Measurements from ENCODE around the gene OMP.

OMP gene

DNA sequence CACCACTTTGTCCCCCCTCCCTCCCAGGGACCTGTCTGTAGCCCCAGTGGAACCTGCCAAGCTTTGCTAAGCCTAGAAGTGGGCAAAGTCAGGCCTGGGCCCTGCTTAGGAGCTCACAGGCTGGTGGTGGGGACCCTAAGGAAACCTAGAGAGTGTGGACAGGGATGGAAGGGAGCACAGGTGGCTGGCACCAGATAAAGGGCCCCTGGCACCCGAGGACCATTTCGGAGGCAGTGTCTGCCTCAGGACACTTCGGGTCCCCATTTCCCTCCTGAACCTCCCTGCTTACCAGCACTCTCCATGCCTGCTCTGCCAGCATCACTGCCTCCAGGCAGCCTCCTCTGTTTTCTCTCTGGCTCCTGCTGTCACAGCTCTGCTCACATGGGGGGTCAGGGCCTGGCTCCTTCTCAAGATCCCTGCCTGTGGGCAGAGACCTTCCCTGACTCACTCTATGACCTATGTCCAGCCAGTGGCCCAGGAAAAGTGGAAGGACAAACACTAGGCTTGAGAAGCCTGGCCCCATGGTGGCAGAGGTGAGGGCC is 13.6 kb upstream of the OMP start:
- H3K27me3 ChIP-seq (ENCODE audit: control insufficient read depth, insufficient read depth, low read length) = no peaks in the 10 kb centered on the region
- H3K9ac ChIP-seq (ENCODE audit: low read length) = no peak overlapping the region
- H3K27ac ChIP-seq (ENCODE audit: low read depth, low read length) = no peak overlapping the region
- H3K36me3 ChIP-seq (ENCODE audit: control insufficient read depth, insufficient read depth, low read length) = no peaks in the 10 kb centered on the region
- no peaks in the 10 kb centered on the region for H3K9me3 ChIP-seq (ENCODE audit: control insufficient read depth, insufficient read depth, low read depth, low read length)
- peaks cover 5% of the 10 kb centered on the region; the same call in 1 of the 2 replicates for H3K4me1 ChIP-seq (ENCODE audit: control insufficient read depth, insufficient read depth, low read length)
- no peak overlapping the region for H3K4me3 ChIP-seq (ENCODE audit: low read depth, low read length)

DNA sequence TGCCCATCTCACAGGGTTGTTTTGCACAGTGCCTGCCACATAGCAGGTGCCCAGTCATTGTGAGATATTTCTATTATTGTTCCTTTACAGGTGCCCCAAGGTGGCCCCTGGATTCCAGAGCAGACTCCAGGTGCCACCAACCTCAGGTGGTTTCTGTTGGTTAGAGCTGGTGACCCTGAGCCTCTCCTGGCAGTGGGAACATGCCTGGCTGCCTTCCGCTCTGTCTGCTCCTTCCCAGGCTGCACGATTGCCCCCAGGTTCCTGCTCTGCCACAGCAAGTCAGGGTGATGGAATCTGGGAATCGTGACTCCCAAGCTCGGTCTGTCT is 12.6 kb upstream of the OMP start:
- Histone ChIP-seq H3K36me3 (ENCODE audit: control insufficient read depth, insufficient read depth, low read length) (no peaks in the 10 kb centered on the region), H3K27me3 (ENCODE audit: control insufficient read depth, insufficient read depth, low read length) (no peaks in the 10 kb centered on the region), H3K9ac (ENCODE audit: low read length) (no peak overlapping the region), H3K4me1 (ENCODE audit: control insufficient read depth, insufficient read depth, low read length) (peaks cover 5% of the 10 kb centered on the region; the same call in 1 of the 2 replicates), H3K27ac (ENCODE audit: low read depth, low read length) (no peak overlapping the region), H3K4me3 (ENCODE audit: low read depth, low read length) (no peak overlapping the region), H3K9me3 (ENCODE audit: control insufficient read depth, insufficient read depth, low read depth, low read length) (no peaks in the 10 kb centered on the region)

DNA sequence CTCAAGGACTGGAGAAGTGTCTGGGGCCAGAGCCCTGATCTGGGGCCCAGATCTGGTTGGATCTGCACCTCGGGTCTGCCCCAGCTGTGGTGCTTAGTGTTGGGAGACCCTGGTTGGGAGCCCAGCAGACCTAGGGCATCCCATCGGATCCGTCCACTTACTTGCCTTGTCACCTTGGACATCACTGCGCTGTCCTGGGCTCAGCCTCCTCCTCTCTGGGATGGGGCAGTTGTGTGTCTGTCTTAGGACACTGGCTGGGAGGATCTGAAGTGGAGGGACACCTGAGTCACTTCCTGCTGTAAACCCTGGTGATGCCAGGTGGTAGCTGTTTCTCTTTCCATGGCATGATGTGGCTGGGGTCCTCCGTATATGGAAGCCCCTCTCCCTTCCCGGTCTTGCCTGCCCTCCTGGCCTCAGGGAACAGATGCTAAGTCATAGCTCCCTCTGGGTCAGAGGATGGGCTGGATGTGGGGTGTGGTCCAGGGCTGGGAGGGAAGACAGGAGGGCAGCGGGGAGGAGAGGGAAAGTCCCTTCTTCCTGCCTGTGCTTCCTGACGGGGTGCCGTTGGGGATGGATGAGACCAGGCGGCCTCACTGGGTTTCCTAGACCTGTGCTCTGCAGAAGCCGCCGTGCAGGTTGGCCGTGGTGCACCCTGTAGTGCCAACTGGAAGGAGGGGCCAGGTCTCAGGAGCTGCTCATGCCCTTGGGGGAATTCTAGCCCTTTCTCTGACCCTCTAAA is 12.1 kb upstream of the OMP start:
- no peak overlapping the region for H3K4me3 ChIP-seq (ENCODE audit: low read depth, low read length)
- H3K27me3 ChIP-seq (ENCODE audit: control insufficient read depth, insufficient read depth, low read length) = no peaks in the 10 kb centered on the region
- no peak overlapping the region for H3K9ac ChIP-seq (ENCODE audit: low read length)
- H3K9me3 ChIP-seq (ENCODE audit: control insufficient read depth, insufficient read depth, low read depth, low read length) = no peaks in the 10 kb centered on the region
- H3K4me1 ChIP-seq (ENCODE audit: control insufficient read depth, insufficient read depth, low read length) = peaks cover 5% of the 10 kb centered on the region; the same call in 1 of the 2 replicates
- H3K27ac ChIP-seq (ENCODE audit: low read depth, low read length) = no peak overlapping the region
- no peaks in the 10 kb centered on the region for H3K36me3 ChIP-seq (ENCODE audit: control insufficient read depth, insufficient read depth, low read length)

DNA sequence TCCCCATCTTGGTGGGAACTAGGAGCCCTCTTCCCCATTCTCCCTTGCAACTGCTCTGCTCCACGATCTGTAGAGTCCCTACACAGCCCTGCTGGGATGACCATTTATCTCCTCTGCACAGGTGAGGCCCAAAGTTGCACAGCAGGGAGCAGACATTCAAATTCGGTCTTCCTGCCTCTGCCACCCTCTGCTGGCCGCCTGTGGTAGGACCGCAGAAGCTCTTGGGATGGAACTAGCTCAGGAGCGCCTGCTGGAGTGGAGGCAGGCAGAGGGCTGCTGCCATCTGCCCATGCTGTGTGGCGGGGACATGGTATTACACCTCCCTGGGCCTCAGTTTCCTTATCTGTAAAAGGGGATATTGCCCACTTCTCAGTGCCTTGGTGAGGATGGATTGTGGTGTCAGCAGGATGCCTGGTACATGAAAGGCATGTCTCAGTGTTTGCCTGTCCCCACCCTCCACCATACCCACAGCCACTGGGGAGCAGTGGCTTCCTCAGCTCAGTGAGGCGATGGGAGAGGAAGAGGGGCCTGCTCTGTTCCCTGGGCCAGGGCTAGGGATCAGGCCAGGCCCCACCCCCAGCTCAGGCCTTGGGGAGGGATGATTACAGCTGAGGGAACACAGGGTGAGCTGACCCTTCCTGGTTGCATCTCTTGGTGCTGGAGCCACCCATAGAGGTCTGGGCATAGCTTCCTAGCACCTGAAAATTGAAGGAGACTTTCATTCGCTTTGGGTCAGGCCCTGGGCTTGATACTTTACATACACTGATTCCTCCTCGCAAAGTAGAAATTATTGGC is 11.3 kb upstream of the OMP start:
- H3K9me3 ChIP-seq (ENCODE audit: control insufficient read depth, insufficient read depth, low read depth, low read length) = no peaks in the 10 kb centered on the region
- H3K27me3 ChIP-seq (ENCODE audit: control insufficient read depth, insufficient read depth, low read length) = no peaks in the 10 kb centered on the region
- H3K9ac ChIP-seq (ENCODE audit: low read length) = no peak overlapping the region
- no peaks in the 10 kb centered on the region for H3K36me3 ChIP-seq (ENCODE audit: control insufficient read depth, insufficient read depth, low read length)
- no peak overlapping the region for H3K4me3 ChIP-seq (ENCODE audit: low read depth, low read length)
- peaks cover 5% of the 10 kb centered on the region; the same call in 1 of the 2 replicates for H3K4me1 ChIP-seq (ENCODE audit: control insufficient read depth, insufficient read depth, low read length)
- no peak overlapping the region for H3K27ac ChIP-seq (ENCODE audit: low read depth, low read length)

DNA sequence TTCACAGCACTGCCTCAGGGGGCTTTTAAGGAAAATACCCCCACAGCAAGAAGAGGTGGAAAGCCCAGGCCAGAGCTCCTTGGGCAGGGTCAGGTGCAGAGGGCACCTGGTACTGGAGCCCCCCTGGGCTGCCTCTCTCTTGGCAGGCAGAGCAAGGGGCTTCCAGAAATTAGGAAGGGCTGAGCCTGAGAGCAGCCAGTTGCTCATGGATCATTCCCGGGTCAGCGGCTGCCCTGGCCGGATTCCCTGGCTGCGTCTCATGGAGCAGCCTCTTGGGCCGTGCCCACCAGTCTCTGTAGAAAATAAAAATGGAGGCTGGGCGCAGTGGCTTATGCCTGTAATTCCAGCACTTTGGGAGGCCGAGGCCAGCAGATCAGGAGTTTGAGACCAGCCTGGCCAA is 10.3 kb upstream of the OMP start:
- Histone ChIP-seq H3K4me3 (ENCODE audit: low read depth, low read length) (no peak overlapping the region), H3K9me3 (ENCODE audit: control insufficient read depth, insufficient read depth, low read depth, low read length) (no peaks in the 10 kb centered on the region), H3K9ac (ENCODE audit: low read length) (no peak overlapping the region), H3K27ac (ENCODE audit: low read depth, low read length) (no peak overlapping the region), H3K4me1 (ENCODE audit: control insufficient read depth, insufficient read depth, low read length) (peaks cover 5% of the 10 kb centered on the region; the same call in 1 of the 2 replicates), H3K36me3 (ENCODE audit: control insufficient read depth, insufficient read depth, low read length) (no peaks in the 10 kb centered on the region), H3K27me3 (ENCODE audit: control insufficient read depth, insufficient read depth, low read length) (no peaks in the 10 kb centered on the region)

DNA sequence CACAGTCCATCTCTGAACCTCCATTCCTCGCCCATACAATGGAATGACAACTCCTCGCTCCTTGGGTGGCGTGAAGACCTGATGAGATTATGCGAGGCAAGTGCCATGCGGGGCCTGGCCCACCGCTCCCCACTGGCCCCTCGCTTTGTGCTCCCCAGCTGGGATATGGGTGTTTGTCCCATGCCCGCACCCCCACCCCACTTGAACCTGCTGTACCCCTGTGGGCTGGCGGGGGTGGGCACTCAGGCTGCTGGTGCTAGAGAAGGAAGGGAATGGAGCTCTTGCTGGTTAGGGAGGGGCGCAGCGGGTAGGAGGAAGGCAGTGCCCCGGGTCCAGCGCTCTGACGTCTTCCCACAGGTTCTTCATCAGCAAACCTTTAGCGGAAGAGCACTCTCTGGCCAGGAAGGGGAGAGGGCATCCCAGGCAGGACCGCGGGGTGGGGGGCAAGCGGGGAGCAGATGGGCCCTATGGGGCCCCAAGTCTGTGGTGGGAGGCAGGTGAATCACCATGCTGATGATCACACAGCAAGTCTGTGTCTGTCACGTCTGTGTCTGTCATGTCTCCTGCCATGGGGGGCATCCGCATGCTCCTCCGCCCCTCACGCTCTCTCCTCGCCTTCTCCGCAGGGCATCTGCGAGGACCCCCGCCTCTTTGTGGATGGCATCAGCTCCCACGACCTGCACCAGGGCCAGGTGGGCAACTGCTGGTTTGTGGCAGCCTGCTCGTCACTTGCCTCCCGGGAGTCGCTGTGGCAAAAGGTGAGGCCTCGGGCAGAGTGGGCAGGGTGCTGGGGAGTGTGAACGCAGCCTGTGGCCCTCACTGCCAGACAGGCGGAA is 9.4 kb upstream of the OMP start:
- H3K27me3 ChIP-seq (ENCODE audit: control insufficient read depth, insufficient read depth, low read length) = no peaks in the 10 kb centered on the region
- H3K27ac ChIP-seq (ENCODE audit: low read depth, low read length) = no peak overlapping the region
- H3K9ac ChIP-seq (ENCODE audit: low read length) = no peak overlapping the region
- peaks cover 5% of the 10 kb centered on the region; the same call in 1 of the 2 replicates for H3K4me1 ChIP-seq (ENCODE audit: control insufficient read depth, insufficient read depth, low read length)
- H3K9me3 ChIP-seq (ENCODE audit: control insufficient read depth, insufficient read depth, low read depth, low read length) = no peaks in the 10 kb centered on the region
- no peaks in the 10 kb centered on the region for H3K36me3 ChIP-seq (ENCODE audit: control insufficient read depth, insufficient read depth, low read length)
- H3K4me3 ChIP-seq (ENCODE audit: low read depth, low read length) = no peak overlapping the region

DNA sequence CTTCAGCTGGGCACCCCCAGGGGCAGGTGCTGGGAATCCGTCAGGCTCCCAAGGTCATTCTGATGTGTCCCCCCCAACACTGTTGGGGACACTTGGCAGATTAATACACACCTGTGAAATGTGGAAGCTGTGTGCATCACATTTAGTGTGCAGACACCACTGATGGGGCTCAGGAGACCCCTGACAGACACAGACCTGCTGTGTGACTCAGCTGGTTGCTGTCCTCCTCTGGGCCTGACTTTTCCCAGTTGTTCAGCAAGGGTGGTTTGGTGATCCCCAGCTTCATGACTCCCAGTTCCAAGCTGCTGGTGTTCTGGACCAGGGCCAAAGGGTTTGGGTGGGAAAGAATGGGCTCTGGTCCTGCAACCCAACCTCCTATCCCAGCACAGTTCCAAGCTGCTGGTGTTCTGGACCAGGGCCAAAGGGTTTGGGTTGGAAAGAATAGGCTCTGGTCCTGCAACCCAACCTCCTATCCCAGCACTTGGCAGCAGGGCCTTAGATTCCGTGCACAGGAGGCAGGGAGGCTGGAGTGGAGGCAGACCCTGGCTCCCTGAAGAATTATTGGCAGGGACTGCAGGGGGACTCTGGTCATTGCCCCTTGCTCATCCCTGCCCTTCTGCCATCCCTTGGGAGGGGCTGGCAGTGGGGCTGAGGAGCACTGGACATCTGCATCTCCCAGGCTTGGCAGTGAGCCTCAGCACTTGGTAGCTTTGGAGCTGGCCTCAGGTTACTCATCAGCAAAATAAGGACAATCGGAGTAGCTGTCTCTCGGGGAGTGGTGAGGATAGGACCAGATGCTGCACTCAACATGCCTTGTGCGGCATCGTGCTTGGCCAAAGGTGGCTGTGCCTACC is 8.4 kb upstream of the OMP start:
- no peak overlapping the region for H3K27ac ChIP-seq (ENCODE audit: low read depth, low read length)
- no peaks in the 10 kb centered on the region for H3K27me3 ChIP-seq (ENCODE audit: control insufficient read depth, insufficient read depth, low read length)
- H3K9ac ChIP-seq (ENCODE audit: low read length) = no peak overlapping the region
- H3K4me3 ChIP-seq (ENCODE audit: low read depth, low read length) = no peak overlapping the region
- no peaks in the 10 kb centered on the region for H3K9me3 ChIP-seq (ENCODE audit: control insufficient read depth, insufficient read depth, low read depth, low read length)
- peaks cover 5% of the 10 kb centered on the region; the same call in 1 of the 2 replicates for H3K4me1 ChIP-seq (ENCODE audit: control insufficient read depth, insufficient read depth, low read length)
- no peaks in the 10 kb centered on the region for H3K36me3 ChIP-seq (ENCODE audit: control insufficient read depth, insufficient read depth, low read length)

DNA sequence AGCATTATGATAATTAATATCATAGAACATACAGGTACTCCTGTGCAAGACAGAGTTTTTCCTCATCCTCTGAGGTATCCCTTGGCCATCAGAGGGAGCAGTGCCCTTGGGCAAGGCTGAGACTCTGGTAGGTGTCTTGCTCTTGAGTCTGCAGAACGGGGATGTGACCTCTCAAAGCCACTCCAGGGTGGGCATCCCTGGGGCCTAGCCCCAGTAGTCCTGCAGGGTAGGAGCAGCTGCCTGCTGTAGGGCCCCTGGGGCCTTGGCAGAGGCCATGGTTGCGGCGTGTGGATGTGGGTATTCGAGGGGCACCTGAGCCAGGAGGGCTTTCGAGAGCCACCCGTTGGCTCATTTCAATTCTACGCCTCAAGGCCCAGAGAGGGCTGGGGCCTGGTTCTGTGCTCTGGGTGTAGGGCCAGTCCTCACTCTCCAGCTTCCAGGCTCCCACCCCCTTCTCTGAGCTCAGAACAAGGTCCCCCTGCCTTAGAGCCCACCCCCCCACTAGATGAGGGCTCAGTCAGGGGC is 7.7 kb upstream of the OMP start:
- Histone ChIP-seq H3K27me3 (ENCODE audit: control insufficient read depth, insufficient read depth, low read length) (no peaks in the 10 kb centered on the region), H3K36me3 (ENCODE audit: control insufficient read depth, insufficient read depth, low read length) (no peaks in the 10 kb centered on the region), H3K27ac (ENCODE audit: low read depth, low read length) (no peak overlapping the region), H3K9me3 (ENCODE audit: control insufficient read depth, insufficient read depth, low read depth, low read length) (no peaks in the 10 kb centered on the region), H3K4me3 (ENCODE audit: low read depth, low read length) (no peak overlapping the region), H3K4me1 (ENCODE audit: control insufficient read depth, insufficient read depth, low read length) (peaks cover 5% of the 10 kb centered on the region; the same call in 1 of the 2 replicates), H3K9ac (ENCODE audit: low read length) (no peak overlapping the region)

DNA sequence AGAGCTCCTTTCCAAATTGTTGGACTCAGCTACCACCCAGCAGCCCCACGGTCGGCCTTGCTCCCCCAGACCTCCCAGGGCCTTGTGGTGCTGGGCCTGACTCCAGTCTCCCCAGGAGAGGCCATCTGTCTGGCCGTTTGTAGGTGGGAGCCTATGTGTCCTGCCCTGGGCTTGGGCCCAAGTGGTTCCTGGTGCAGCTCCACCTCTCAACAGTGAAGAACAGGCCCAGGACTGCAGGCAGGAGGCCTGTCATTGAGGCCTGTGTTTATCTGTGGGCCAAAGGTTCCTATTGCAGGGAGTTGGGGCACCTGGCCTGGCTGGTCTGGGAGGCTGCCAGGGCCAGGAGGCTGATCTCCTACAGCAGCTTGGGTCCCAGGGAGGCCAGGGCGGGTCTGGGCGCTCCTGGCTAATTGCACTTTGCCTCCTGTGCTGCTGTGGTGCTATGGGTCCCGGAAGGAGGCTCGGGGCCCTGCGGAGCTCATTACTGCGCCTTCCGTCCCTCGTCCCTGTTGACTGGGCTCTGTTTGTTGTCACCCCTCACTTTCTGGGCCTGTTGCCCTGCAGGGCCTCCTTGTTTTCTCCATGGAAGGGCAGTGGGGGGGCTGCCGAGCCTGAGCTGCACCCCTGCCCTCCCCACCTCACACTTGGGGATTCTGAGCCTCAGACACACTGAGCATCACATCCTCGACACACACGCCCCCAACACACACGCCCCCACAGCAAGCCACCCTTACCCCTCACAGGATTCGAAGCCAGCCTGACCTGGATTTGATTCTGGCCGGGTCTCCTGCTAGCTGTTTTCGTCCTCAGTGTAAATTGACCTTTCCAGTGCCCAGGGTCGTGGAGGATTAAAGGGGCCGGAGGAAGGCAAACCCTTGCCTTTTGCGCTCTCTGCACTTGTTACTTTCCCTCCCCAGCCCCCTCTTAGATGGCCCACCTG is 6.8 kb upstream of the OMP start:
- no peak overlapping the region for H3K27ac ChIP-seq (ENCODE audit: low read depth, low read length)
- H3K4me3 ChIP-seq (ENCODE audit: low read depth, low read length) = no peak overlapping the region
- H3K9me3 ChIP-seq (ENCODE audit: control insufficient read depth, insufficient read depth, low read depth, low read length) = no peaks in the 10 kb centered on the region
- peaks cover 3% of the 10 kb centered on the region; the same call in 1 of the 2 replicates for H3K4me1 ChIP-seq (ENCODE audit: control insufficient read depth, insufficient read depth, low read length)
- H3K9ac ChIP-seq (ENCODE audit: low read length) = no peak overlapping the region
- H3K27me3 ChIP-seq (ENCODE audit: control insufficient read depth, insufficient read depth, low read length) = no peaks in the 10 kb centered on the region
- no peaks in the 10 kb centered on the region for H3K36me3 ChIP-seq (ENCODE audit: control insufficient read depth, insufficient read depth, low read length)
